ENCODE results near the gene UQCRHL. TPM values are rescaled to one million over a fixed set of nuclear protein-coding genes. Genes with fewer than 3 reads are reported as not detected.

UQCRHL gene
- total and polyA plus RNA-seq, 8 donors = 1.2 to 3.2 (median 2.2) TPM

DNA sequence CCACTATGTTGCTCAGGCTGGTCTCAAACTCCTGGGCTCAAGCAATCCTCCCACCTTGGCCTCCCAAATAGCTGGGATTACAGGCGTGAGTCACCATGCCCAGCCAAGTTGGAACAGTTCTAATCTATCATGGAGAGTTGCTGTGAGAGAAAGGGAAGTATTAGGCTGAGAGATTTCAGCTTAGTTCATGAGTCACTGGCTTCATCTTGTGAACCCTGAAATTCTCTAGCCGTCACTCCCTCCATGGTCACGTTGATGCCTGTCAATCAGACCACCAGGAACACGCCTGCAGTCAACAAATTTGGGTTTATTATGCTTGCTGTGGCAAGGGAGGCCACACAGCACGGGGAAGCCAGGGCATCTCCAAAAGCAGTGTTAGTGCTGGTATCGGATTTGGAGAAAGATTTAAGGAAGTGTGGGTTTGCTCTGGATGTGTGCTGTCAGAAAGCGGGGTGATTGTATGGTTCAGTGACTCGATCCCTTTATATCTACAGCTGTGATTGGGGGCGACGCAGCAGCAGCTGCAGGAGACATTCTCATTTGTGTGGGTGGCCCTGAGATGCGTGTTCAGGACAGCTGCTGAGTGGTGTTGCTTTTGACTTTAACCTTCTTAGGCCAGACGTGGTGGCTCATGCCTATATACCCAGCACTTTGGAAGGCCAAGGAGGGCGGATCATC lies 18.7 kb downstream of the UQCRHL start:
- Histone ChIP-seq H3K36me3 (no peaks in the 10 kb centered on the region), H3K27ac (peak overlapping the region in 1 of 2 donors; percentile 48), H3K9me3 (no peaks in the 10 kb centered on the region), H3K4me1 (peaks cover 0 to 13% of the 10 kb centered on the region in 2 donors), H3K27me3 (no peaks in the 10 kb centered on the region), H3K4me3 (no peak overlapping the region)
- TF ChIP-seq, protein P1, sequence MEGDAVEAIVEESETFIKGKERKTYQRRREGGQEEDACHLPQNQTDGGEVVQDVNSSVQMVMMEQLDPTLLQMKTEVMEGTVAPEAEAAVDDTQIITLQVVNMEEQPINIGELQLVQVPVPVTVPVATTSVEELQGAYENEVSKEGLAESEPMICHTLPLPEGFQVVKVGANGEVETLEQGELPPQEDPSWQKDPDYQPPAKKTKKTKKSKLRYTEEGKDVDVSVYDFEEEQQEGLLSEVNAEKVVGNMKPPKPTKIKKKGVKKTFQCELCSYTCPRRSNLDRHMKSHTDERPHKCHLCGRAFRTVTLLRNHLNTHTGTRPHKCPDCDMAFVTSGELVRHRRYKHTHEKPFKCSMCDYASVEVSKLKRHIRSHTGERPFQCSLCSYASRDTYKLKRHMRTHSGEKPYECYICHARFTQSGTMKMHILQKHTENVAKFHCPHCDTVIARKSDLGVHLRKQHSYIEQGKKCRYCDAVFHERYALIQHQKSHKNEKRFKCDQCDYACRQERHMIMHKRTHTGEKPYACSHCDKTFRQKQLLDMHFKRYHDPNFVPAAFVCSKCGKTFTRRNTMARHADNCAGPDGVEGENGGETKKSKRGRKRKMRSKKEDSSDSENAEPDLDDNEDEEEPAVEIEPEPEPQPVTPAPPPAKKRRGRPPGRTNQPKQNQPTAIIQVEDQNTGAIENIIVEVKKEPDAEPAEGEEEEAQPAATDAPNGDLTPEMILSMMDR (IDR thresholded peaks at IDR 0.05) = no peak
- intact Hi-C loops (cut with DNase I) = no loop called here
- ATAC-seq (peak; percentile 26), DNase-seq (no peak)

- no peaks in the 10 kb centered on the region for H3K9me3 ChIP-seq
- ATAC-seq = peak; percentile 38
- TF ChIP-seq, protein P1 (IDR thresholded peaks at IDR 0.05) = no peak
- H3K27me3 ChIP-seq = no peaks in the 10 kb centered on the region
- H3K36me3 ChIP-seq = no peaks in the 10 kb centered on the region
- DNase-seq = peak in 1 of 4 donors; percentile 21
- no peak overlapping the region for H3K4me3 ChIP-seq
- no peak overlapping the region for H3K27ac ChIP-seq
- intact Hi-C loops (cut with DNase I) = no loop called here
- H3K4me1 ChIP-seq = peaks cover 0 to 4% of the 10 kb centered on the region in 2 donors
These were observed 20.9 kb downstream of the UQCRHL start for GRCh38 chr1:15786581-15786980.

GRCh38 chr1:15785683-15786082 lies 21.8 kb downstream of the UQCRHL start:
- intact Hi-C loops (cut with DNase I) = no loop called here
- Histone ChIP-seq H3K27ac (no peak overlapping the region), H3K27me3 (no peaks in the 10 kb centered on the region), H3K9me3 (no peaks in the 10 kb centered on the region), H3K4me1 (peaks cover 0 to 4% of the 10 kb centered on the region in 2 donors), H3K4me3 (no peak overlapping the region), H3K36me3 (no peaks in the 10 kb centered on the region)
- no peak for DNase-seq
- ATAC-seq = no peak
- TF ChIP-seq, protein P1 (IDR thresholded peaks at IDR 0.05) = no peak

DNA sequence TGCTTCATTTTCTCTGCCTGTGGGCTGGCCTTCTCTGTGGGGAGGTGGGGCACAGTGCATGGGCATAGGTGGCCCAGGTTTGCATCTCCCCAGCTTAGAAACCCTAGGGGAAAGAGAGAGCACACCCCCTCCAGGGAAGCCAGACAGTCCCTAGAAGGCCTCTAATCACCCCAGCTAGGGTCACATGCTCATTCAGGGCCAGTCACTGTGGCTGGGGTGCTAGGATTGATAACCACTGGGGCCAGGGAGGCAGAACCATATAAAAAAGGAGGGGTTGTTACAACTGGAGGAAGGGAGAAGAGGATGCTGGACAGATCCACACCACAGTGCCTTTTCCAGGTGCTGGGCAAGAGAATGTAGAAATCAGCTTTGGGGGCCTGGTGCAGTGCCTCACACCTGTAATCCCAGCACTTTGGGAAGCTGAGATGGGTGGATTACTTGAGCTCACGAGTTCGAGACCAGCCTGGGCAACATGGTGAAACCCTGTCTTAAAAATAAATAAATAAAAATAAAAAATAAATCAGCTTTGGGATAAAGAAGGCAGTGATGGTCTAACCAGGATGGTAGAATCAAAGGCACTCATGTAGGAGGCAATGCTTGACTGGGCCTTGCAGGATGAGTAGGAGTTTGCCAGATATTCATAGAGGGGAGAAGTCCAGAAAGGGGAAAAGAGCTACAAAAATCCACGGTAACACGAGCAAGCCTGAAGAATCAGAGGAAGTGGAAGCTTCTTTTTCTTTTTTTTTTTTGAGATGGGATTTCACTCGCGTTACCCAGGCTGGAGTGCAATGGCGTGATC lies 29.3 kb downstream of the UQCRHL start:
- no peaks in the 10 kb centered on the region for H3K27me3 ChIP-seq
- ATAC-seq (no peak), DNase-seq (no peak)
- no peaks in the 10 kb centered on the region for H3K4me1 ChIP-seq
- intact Hi-C loops (cut with DNase I) = no loop called here
- H3K27ac ChIP-seq = no peak overlapping the region
- no peaks in the 10 kb centered on the region for H3K36me3 ChIP-seq
- H3K9me3 ChIP-seq = no peaks in the 10 kb centered on the region
- no peak overlapping the region for H3K4me3 ChIP-seq
- TF ChIP-seq, protein P1 (IDR thresholded peaks at IDR 0.05) = no peak

GRCh38 chr1:15775706-15776105 lies 31.7 kb downstream of the UQCRHL start:
- intact Hi-C loops (cut with DNase I) = no loop called here
- ATAC-seq (no peak), DNase-seq (no peak)
- Histone ChIP-seq H3K36me3 (peaks cover 0 to 11% of the 10 kb centered on the region in 2 donors), H3K4me3 (no peak overlapping the region), H3K4me1 (no peaks in the 10 kb centered on the region), H3K27me3 (no peaks in the 10 kb centered on the region), H3K27ac (no peak overlapping the region), H3K9me3 (no peaks in the 10 kb centered on the region)
- TF ChIP-seq, protein P1 (IDR thresholded peaks at IDR 0.05) = no peak
